DOHH2 (cell line): ENCODE data around the gene C1orf122.

ENCODE experiments used
- H3F3A ChIP-seq: fragments of 200-600 bp; sonication (generic), shearing (Covaris generic); 2 replicates; pipeline ENCODE4 v1.6.0; 2016; ENCODE audit warnings: antibody characterized with exemption, mild to moderate bottlenecking; ENCODE audit not compliant: control insufficient read depth, insufficient read depth
- H3K27ac ChIP-seq: fragments of 200-600 bp; sonication (generic); 2 replicates; pipeline ENCODE4 v1.5.1; 2014; ENCODE audit warnings: low read depth, mild to moderate bottlenecking, low read length, moderate library complexity
- H3K27me3 ChIP-seq: fragments of 200-600 bp; sonication (generic); 2 replicates; pipeline ENCODE4 v1.6.1; 2014; ENCODE audit warnings: mild to moderate bottlenecking, low read length, mixed read lengths; ENCODE audit not compliant: control insufficient read depth
- H3K36me3 ChIP-seq: fragments of 200-600 bp; sonication (generic); 2 replicates; pipeline ENCODE4 v1.6.1; 2014; ENCODE audit warnings: mild to moderate bottlenecking, low read length, moderate library complexity, mixed read lengths; ENCODE audit not compliant: control insufficient read depth
- H3K4me1 ChIP-seq: fragments of 200-600 bp; sonication (generic); 2 replicates; pipeline ENCODE4 v1.6.1; 2014; ENCODE audit warnings: mild to moderate bottlenecking, low read length, mixed read lengths; ENCODE audit not compliant: control insufficient read depth
- H3K4me2 ChIP-seq: fragments of 200-600 bp; sonication (generic); 2 replicates; pipeline ENCODE4 v1.6.0; 2014; ENCODE audit warnings: mild to moderate bottlenecking, low read length, moderate library complexity
- H3K4me3 ChIP-seq: fragments of 200-600 bp; sonication (generic); 2 replicates; pipeline ENCODE4 v1.5.1; 2014; ENCODE audit warnings: mild to moderate bottlenecking, low read length, mixed read lengths
- H3K79me2 ChIP-seq: fragments of 200-600 bp; sonication (generic); 2 replicates; pipeline ENCODE4 v1.6.1; 2014; ENCODE audit warnings: mild to moderate bottlenecking, low read length, mixed read lengths; ENCODE audit not compliant: control insufficient read depth
- H3K9me2 ChIP-seq: fragments of 200-600 bp; sonication (generic); replicated peaks from 2 replicates; pipeline ENCODE4 v1.6.1; 2014; ENCODE audit warnings: mild to moderate bottlenecking, low read length, mixed read lengths; ENCODE audit not compliant: control insufficient read depth
- H3K9me3 ChIP-seq: fragments of 200-600 bp; sonication (generic); 2 replicates; pipeline ENCODE4 v1.6.1; 2014; ENCODE audit warnings: antibody characterized with exemption, low read length, mixed read lengths; ENCODE audit not compliant: control insufficient read depth, insufficient read depth
- H4K20me1 ChIP-seq: fragments of 200-600 bp; sonication (generic); 2 replicates; pipeline ENCODE4 v1.6.0; 2014; ENCODE audit warnings: low read depth, mild to moderate bottlenecking, antibody characterized with exemption, low read length, moderate library complexity; ENCODE audit not compliant: control insufficient read depth, insufficient read depth
- CTCF ChIP-seq: fragments of 200-600 bp; sonication (generic); IDR thresholded peaks from one replicate; pipeline ENCODE4 v1.5.1; 2014; ENCODE audit warnings: antibody characterized with exemption, mild to moderate bottlenecking, low read depth, low read length; ENCODE audit not compliant: poor library complexity, severe bottlenecking
- EZH2phosphoT487 ChIP-seq: fragments of 200-600 bp; sonication (generic); IDR thresholded peaks from 2 replicates; pipeline ENCODE4 v1.6.1; 2017; ENCODE audit warnings: borderline replicate concordance, mild to moderate bottlenecking, antibody characterized with exemption, low read length, moderate library complexity, mixed read lengths

Gene C1orf122

GRCh38 chr1:37762516-37762915, 45.1 kb upstream of the C1orf122 start:
- Histone ChIP-seq H3K79me2 (no peaks in the 10 kb centered on the region), H3K36me3 (no peaks in the 10 kb centered on the region), H3K9me3 (no peaks in the 10 kb centered on the region), H3F3A (no peaks in the 10 kb centered on the region), H3K4me3 (no peak overlapping the region), H3K4me2 (no peak overlapping the region), H3K27ac (no peak overlapping the region), H3K4me1 (peaks cover 7% of the 10 kb centered on the region), H4K20me1 (no peaks in the 10 kb centered on the region), H3K27me3 (peaks cover 46% of the 10 kb centered on the region), H3K9me2 (no peaks in the 10 kb centered on the region)
- TF ChIP-seq CTCF: no peak
- no peak for TF ChIP-seq EZH2phosphoT487

GRCh38 chr1:37763791-37764413, 43.7 kb upstream of the C1orf122 start:
- H3K79me2 ChIP-seq: no peaks in the 10 kb centered on the region
- no peak overlapping the region for H3K4me2 ChIP-seq
- H3K9me3 ChIP-seq: no peaks in the 10 kb centered on the region
- H3K4me3 ChIP-seq: no peak overlapping the region
- no peaks in the 10 kb centered on the region for H3F3A ChIP-seq
- TF ChIP-seq CTCF: no peak
- H4K20me1 ChIP-seq: no peaks in the 10 kb centered on the region
- H3K36me3 ChIP-seq: no peaks in the 10 kb centered on the region
- H3K27me3 ChIP-seq: peaks cover 38% of the 10 kb centered on the region
- H3K27ac ChIP-seq: no peak overlapping the region
- H3K9me2 ChIP-seq: no peaks in the 10 kb centered on the region
- peaks cover 7% of the 10 kb centered on the region for H3K4me1 ChIP-seq

- Histone ChIP-seq H3K4me2 (no peak overlapping the region), H3K9me3 (no peaks in the 10 kb centered on the region), H3K79me2 (no peaks in the 10 kb centered on the region), H3K4me3 (no peak overlapping the region), H4K20me1 (no peaks in the 10 kb centered on the region), H3K9me2 (no peaks in the 10 kb centered on the region), H3K27ac (no peak overlapping the region), H3K36me3 (no peaks in the 10 kb centered on the region), H3K27me3 (peaks cover 35% of the 10 kb centered on the region), H3K4me1 (peaks cover 7% of the 10 kb centered on the region), H3F3A (no peaks in the 10 kb centered on the region)
- TF ChIP-seq EZH2phosphoT487: no peak
- TF ChIP-seq CTCF: no peak
Measured at GRCh38 chr1:37764414-37764825, 43.2 kb upstream of the C1orf122 start.
